Activated naive CD4-positive, alpha-beta T cell treated with anti-CD3 and anti-CD28 coated beads, Interleukin-2, amount 50 U/mL, for 24 hours (primary cell): ENCODE results near the gene HNRNPK.
A peak's percentile ranks its signal among the peaks of the same experiment; 100 is the strongest.

Source experiments
- H3K27ac Mint-ChIP-seq: one replicate; pipeline ENCODE4 v1.8.0; 2021; ENCODE audit warnings: mild to moderate bottlenecking, mixed read lengths
- H3K27me3 Mint-ChIP-seq: one replicate; pipeline ENCODE4 v1.8.0; 2021; ENCODE audit warnings: mixed read lengths
- H3K36me3 Mint-ChIP-seq: one replicate; pipeline ENCODE4 v1.8.0; 2021; ENCODE audit warnings: mixed read lengths
- H3K4me1 Mint-ChIP-seq: one replicate; pipeline ENCODE4 v1.8.0; 2021; ENCODE audit warnings: mixed read lengths
- H3K4me3 Mint-ChIP-seq: one replicate; pipeline ENCODE4 v1.8.0; 2021; ENCODE audit warnings: mild to moderate bottlenecking, mixed read lengths
- H3K9me3 Mint-ChIP-seq: one replicate; pipeline ENCODE4 v1.8.0; 2021; ENCODE audit warnings: mixed read lengths

HNRNPK gene

GRCh38 chr9:83927591-83927990 is 52.4 kb downstream of the HNRNPK start:
- H3K27ac Mint-ChIP-seq: no peak overlapping the region
- peaks cover 11% of the 10 kb centered on the region for H3K4me1 Mint-ChIP-seq
- no peaks in the 10 kb centered on the region for H3K27me3 Mint-ChIP-seq
- no peaks in the 10 kb centered on the region for H3K9me3 Mint-ChIP-seq
- H3K36me3 Mint-ChIP-seq: no peaks in the 10 kb centered on the region
- H3K4me3 Mint-ChIP-seq: no peak overlapping the region

DNA sequence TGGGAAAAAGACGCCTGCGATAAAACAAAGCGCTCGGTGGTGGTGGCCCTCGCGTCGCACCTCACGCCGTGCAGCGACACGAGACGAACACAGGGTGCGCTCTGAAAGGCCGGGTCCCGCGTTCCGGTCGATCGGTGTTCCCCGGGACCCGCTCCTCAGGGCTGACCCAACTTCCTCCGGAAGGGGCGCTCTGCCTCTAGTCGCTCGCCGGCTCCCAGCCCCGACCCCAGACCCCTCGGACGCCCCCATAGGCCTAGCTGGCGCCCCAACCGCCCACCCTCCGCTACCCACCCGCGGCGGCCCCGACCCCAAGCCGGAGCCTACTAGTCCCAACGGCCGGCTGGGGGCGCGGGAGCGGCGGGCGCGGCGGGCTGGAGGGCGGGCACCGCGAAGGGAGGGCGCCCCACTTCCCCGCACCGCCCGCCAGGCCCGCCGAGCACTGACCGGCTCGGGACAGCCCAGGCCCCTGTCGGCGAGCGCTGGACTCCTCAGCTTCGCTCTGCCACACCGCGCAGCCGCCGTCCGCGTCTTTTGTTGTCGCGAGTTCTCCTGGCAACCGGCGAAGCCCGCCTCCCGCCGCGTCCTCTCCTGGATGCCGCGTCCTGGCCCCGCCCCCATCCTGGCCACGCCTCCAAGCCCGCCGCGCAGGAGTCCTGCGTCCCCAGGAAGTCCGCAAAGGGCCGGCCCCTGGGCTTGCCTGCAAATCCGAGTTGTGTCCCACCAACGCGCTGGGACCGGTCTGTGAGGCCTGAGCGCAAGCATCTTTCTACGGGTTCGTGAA is 58.9 kb downstream of the HNRNPK start, which contains the start of gene KIF27:
KIF27 (minus strand) TSS at position 506 of the 781 bp plus-strand sequence. CDS start 5,841 bp downstream, outside the sequence.
- Mint-ChIP-seq H3K4me1 (peaks cover 14% of the 10 kb centered on the region), H3K27ac (peak within 1 kb of the TSS; percentile 93), H3K27me3 (no peaks in the 10 kb centered on the region), H3K36me3 (no peaks in the 10 kb centered on the region), H3K4me3 (peak within 1 kb of the TSS; percentile 89), H3K9me3 (no peaks in the 10 kb centered on the region)

DNA sequence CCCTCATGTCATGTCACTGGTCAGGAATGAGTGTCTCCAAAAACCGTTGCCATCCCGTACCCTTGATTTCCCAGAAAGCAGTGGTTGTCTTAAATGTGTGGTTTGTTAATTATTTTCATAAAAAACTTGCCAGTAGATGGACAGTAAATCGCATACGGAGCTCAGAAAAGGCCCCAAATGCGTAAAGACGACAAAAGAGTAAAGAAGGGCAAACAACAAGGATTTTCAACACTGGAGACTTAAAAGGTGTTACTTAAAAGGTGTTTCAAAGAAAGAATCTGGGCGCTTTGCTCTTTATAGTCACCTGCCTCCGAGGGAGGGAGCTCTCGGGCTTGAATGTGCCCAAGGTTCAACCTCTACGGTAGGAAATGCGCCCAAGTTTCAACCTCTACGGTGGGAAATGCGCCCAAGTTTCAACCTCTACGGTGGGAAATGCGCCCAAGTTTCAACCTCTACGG is 59.5 kb downstream of the HNRNPK start:
- peak overlapping the region; percentile 88 for H3K4me3 Mint-ChIP-seq
- H3K4me1 Mint-ChIP-seq: peaks cover 14% of the 10 kb centered on the region
- H3K27me3 Mint-ChIP-seq: no peaks in the 10 kb centered on the region
- H3K27ac Mint-ChIP-seq: peak overlapping the region; percentile 88
- H3K9me3 Mint-ChIP-seq: no peaks in the 10 kb centered on the region
- H3K36me3 Mint-ChIP-seq: no peaks in the 10 kb centered on the region

DNA sequence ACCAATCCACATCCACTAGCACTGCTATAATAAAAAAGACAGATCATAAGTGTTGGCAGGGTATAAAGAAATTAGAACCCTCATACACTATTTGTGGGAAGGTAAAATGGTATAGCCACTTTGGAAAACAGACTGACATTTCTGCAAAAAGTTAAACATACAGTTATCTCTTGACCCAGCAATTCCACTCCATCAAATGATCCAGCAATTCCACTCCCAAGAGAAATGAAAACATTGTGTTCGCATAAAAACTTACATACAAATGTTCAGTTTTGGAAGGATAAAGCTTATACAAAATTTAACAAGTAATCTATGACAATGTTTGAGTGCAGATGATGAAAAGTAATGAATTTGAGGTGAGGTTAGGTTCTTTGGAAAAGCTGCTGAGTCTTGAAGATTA is 60.9 kb downstream of the HNRNPK start:
- no peak overlapping the region for H3K27ac Mint-ChIP-seq
- H3K9me3 Mint-ChIP-seq: no peaks in the 10 kb centered on the region
- peak overlapping the region; percentile 44 for H3K4me3 Mint-ChIP-seq
- H3K4me1 Mint-ChIP-seq: peaks cover 14% of the 10 kb centered on the region
- H3K27me3 Mint-ChIP-seq: no peaks in the 10 kb centered on the region
- no peaks in the 10 kb centered on the region for H3K36me3 Mint-ChIP-seq
